ENCODE data around the gene GCC1.
"Not testable (repeated sequence)": the region's sequence is repeated elsewhere in the genome, so short reads cannot be mapped to it uniquely, and the experiment has no call there.

The GCC1 gene

GRCh38 chr7:127589896-127590295, 4.5 kb upstream of the GCC1 start:
- no peak for DNase-seq

DNA sequence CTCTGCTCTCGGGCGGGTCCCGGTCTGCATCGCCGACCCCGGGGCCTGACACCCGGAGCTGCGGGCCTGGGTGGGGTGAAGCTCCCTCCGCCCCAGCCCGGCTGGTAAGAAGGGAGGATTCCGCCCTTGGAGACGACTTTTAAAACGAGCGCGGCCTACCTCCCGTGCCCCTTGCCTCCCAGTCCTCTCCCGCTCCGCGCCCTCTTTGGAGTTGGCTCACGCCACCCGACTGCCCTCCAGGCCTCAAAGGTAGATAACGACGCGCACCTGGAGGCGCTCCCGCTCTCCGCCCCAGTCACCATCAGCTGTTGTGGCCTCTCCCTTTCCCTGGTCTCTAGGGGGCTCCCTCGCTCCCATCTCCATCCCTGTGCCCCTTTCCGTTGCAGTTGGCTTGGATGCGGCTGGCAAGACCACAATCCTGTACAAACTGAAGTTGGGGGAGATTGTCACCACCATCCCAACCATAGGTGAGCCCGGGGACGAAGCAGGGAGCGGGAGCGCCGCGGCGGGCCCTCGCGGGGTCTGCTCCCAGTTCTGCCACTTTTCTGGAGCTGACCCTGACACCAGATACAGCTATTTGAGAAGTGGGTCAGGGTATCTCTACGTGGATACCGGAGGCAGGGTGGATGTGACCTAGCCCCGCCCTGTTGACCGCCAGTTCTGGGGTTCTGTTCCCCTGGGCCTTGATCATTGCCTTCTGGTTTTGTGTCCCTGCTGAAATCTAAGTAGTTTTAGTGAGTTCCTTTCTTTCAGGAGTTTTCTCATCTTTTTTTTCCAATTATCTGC, 3.5 kb upstream of the GCC1 start:
- peak in 10 of 14 donors; percentile 25 to 65 (median 52) for DNase-seq

DNA sequence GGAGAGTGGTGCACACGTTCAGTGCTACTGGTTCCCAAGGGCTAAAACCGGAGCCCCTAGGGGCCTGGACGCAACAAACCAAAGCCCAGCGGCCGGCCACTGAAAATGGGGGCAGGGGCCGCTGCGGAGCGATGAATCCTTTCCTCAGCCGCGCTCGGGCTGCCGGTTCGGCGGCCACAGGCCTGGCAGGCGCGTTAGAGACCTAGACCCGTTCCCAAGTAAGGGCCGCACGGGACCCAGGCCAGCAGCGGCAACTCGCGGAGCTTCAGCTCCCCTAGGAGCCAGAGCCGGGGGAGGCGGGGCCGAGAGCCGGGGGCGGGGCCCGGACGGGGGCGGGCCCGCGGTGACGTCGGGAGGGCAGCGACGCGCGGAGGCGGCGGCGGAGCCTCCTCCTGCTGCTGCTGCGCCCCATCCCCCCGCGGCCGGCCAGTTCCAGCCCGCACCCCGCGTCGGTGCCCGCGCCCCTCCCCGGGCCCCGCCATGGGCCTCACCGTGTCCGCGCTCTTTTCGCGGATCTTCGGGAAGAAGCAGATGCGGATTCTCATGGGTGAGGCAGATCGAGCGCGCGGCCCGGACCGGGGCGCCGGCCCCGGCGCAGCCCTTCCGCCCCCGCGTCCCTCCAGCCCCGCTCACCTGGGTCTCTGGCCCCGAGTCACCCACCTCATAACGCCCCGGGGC, 2.8 kb upstream of the GCC1 start, which contains the start of gene ARF5:
Gene ARF5, plus strand, starts transcription at position 393 of the 678 bp plus-strand sequence. Its CDS starts 88 bp downstream, at position 481.
- DNase-seq, result peak; percentile 27 to 92 (median 80)

- peak in 3 of 14 donors; percentile 50 to 53 (median 52) for DNase-seq
Measured at GRCh38 chr7:127587663-127588018, 2.2 kb upstream of the GCC1 start.

DNA sequence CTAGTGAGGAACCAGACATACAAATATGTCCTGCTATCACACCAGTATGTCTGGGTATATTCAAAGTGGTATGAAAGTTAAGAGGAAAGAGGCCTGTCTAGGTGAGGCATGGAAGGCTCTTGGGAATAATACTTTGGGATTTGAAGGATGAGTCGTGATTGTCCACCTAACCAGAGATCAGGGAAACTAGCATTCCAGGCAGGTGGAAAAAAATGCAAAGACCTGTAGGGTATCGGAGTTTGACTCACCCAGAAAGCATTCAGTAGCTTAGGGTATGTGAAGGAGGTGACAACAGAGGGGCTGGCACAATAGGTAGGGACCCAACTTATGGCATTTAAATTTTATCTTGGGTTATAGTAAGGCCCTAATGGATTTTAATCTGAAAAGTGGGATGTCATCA, 950 bp upstream of the GCC1 start:
- no peak for DNase-seq

GRCh38 chr7:127584648-127585043, 750 bp downstream of the GCC1 start:
- no peak for DNase-seq

DNA sequence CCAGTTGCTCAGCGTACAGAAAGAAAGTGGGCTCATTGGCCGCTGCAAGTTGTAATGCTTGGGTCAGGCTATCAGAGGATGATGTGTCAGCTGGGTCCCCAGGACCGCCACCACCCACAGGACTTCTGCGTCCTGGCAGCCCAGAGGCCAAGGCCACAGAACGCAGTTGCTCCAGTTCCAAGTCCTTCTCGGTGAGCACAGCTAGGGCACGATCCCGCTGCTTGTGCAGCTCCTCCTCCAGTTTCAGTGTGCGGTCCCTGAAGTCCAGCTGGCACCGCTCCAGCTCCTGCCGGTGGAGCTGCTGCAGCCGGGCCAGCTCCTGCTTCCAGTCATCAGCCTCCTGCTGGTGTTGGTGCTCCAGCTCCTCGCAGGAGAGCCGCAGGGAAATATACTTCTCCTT, 3.0 kb downstream of the GCC1 start:
- DNase-seq, result peak in 8 of 14 donors; percentile 12 to 75 (median 22)

DNA sequence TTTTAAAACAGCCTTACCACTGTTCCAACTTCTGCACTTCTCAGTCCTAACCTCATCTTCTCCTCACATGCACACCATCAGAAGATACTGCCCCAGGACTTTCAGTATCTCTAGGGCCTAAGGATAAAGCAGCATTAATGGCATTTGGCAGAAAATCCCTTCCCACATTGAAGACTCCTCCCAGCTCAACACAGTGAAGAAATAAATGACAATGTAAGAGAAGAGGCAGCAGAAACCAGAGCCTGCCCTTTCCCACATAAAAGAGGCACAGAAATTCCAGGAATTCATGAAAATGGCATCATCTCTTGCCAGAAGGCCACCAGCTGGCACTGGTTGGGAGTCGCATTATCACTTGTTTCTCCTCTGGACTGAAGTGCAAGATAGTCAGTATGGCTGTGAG, 3.7 kb downstream of the GCC1 start:
- DNase-seq, result peak in 1 of 14 donors; percentile 23

- DNase-seq, result no peak
Measured at GRCh38 chr7:127580612-127581011, 4.8 kb downstream of the GCC1 start.

GRCh38 chr7:127578711-127579275, 6.6 kb downstream of the GCC1 start:
- no peak for DNase-seq

DNA sequence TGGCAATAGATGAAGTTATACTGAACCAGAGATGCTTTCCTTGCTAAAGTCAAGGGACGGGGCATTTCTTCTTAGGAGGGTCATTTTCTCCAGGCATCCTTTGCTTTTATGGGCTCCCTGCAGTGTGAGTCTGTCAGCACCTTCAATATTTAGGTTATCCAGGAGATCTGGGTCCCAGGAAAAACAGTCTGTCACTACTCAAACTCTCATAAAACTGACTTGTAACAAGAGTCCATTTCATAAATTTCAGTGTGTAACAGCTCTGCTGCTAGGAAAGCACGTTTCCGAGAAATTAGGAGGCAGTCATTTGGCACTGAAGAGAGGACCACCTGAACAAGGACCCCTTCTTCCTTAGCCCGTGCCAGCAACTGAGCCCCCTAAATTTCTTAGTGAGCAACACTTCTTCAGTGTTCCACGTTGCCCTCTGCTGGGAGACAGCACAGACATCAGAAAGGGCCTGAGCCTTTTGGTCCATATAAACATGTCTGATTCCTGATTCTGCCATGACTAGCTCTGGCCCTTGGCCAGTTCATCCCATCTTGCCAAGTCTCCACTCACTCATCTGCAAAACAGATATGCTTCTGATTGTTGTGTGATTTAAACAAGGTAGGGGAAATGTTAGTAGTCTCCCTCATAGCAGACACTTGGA, 7.2 kb downstream of the GCC1 start:
- DNase-seq, result peak in 1 of 14 donors; percentile 8

- no peak for DNase-seq
Measured at GRCh38 chr7:127571741-127572505, 13.5 kb downstream of the GCC1 start.

- DNase-seq, result not testable (repeated sequence)
Measured at GRCh38 chr7:127568034-127568433, 17.4 kb downstream of the GCC1 start.

GRCh38 chr7:127566242-127566641, 19.2 kb downstream of the GCC1 start:
- DNase-seq, result no peak

DNA sequence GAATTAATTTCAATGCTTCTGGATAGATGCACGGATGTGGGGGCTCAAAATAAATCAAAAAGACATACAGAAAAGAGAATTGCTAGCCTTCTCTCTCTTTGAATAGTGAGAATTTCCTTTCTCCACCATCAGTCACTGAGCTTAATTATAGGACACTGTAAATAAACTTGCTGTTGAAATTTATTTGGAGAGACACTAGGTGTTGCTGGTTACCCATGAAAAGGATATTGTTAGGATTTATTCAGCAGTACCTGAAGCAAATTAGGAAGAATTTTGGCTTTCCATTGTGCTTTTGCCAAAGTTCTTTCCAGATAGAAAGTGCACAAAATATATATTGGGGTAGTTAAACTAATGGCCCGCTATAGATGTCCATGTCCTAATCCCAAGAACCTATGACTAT, 27.6 kb downstream of the GCC1 start:
- peak in 1 of 14 donors; percentile 5 for DNase-seq

GRCh38 chr7:127556404-127556803, 29.0 kb downstream of the GCC1 start:
- no peak for DNase-seq

DNA sequence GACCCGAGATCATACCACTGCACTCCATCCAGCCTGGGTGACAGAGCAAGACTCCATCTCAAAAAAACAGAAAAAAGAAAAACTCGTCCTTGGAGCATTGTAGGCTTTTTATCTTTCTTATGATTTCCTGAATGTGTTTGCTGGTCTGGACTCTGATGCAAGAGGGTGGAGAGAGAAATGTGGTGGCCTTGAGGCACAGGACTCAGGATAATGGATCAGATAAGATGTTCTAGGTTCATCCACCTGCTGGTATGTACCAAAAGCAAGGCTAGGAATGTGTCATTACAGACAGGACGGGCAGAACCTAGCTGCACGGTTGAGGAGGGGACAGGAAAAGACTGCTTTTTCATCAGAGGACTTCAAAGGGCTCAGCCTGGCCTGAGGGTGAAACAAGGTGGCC, 33.5 kb downstream of the GCC1 start:
- no peak for DNase-seq

- DNase-seq, result no peak
Measured at GRCh38 chr7:127550247-127550646, 35.1 kb downstream of the GCC1 start.

GRCh38 chr7:127546313-127546712, 39.1 kb downstream of the GCC1 start:
- no peak for DNase-seq

GRCh38 chr7:127541548-127541947, 43.8 kb downstream of the GCC1 start:
- DNase-seq, result no peak

DNA sequence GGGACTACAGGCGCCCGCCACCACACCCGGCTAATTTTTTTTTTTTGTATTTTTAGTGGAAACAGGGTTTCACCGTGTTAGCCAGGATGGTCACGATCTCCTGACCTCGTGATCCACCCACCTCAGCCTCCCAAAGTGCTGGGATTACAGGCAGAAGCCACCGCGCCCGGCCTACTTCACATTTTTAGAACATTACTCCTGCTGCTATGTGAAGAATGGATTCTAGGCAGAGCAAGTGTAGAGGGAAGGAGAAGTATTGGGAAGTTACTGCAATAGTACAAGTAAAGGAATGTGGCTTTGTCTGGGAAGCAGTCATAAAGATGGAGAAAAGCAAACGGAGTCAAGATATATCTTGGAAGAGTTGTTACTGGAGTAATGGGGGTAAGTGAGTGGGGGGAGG, 44.9 kb downstream of the GCC1 start:
- not testable (repeated sequence) for DNase-seq

DNA sequence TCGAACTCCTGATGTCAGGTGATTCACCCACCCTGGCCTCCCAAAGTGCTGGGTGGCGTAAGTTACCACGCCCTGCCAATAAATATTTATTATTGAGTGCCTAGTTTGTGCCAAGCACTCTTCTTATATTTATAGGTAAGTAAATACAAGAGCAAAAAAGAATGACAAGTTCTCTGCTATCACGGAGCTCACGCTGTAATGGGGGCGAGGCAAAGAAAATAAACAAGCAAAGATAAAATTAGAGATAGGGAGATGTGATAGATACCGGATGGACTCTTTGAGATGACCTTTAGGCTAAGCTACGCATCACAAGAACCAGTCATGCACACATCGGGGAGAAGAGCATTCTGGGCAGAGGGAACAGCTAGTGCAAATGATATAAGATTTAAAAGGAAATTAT, 46.3 kb downstream of the GCC1 start:
- no peak for DNase-seq
